SU-DHL-6 (cell line): ENCODE measurements around the gene SLC2A3.
"Not testable (repeated sequence)": the region's sequence is repeated elsewhere in the genome, so short reads cannot be mapped to it uniquely, and the experiment has no call there.

Source experiments
- H2AFZ ChIP-seq: fragments of 200-600 bp; sonication (generic); 2 replicates; pipeline ENCODE4 v1.6.1; 2014; ENCODE audit warnings: low read depth, mild to moderate bottlenecking, moderate library complexity, mixed read lengths, antibody characterized with exemption, low read length; ENCODE audit not compliant: severe bottlenecking
- H3F3A ChIP-seq: fragments of 200-600 bp; shearing (Covaris generic); 2 replicates; pipeline ENCODE4 v1.6.0; 2016; ENCODE audit warnings: antibody characterized with exemption, mild to moderate bottlenecking; ENCODE audit not compliant: insufficient read depth
- H3K27ac ChIP-seq: fragments of 200-600 bp; sonication (generic); 2 replicates; pipeline ENCODE4 v1.5.1; 2016; ENCODE audit warnings: low read depth, mild to moderate bottlenecking, low read length, moderate library complexity, mixed read lengths
- H3K27me3 ChIP-seq: fragments of 200-600 bp; sonication (generic), shearing (Covaris generic); 2 replicates; pipeline ENCODE4 v1.6.0; 2014; ENCODE audit warnings: mild to moderate bottlenecking, low read length
- H3K36me3 ChIP-seq: fragments of 200-600 bp; sonication (generic); 2 replicates; pipeline ENCODE4 v1.6.1; 2014; ENCODE audit warnings: mild to moderate bottlenecking, low read length, mixed read lengths
- H3K4me2 ChIP-seq: fragments of 300-600, 200-600 bp; shearing (Covaris generic), sonication (generic); 2 replicates; pipeline ENCODE4 v1.6.0; 2014; ENCODE audit warnings: low read length, low read depth, mild to moderate bottlenecking; ENCODE audit not compliant: poor library complexity, severe bottlenecking
- H3K4me3 ChIP-seq: fragments of 200-600 bp; sonication (generic); 2 replicates; pipeline ENCODE4 v1.5.1; 2014; ENCODE audit warnings: antibody characterized with exemption, low read length, mild to moderate bottlenecking, mixed read lengths; ENCODE audit not compliant: insufficient read depth, poor library complexity, severe bottlenecking
- H3K79me2 ChIP-seq: fragments of 200-600 bp; sonication (generic); 2 replicates; pipeline ENCODE4 v1.6.1; 2014; ENCODE audit warnings: mild to moderate bottlenecking, low read length, moderate library complexity; ENCODE audit not compliant: insufficient read depth
- H3K9ac ChIP-seq: fragments of 200-600 bp; sonication (generic); 2 replicates; pipeline ENCODE4 v1.7.0; 2014; ENCODE audit warnings: mild to moderate bottlenecking, low read length
- H3K9me2 ChIP-seq: fragments of 200-600 bp; sonication (generic); replicated peaks from 2 replicates; pipeline ENCODE4 v1.6.1; 2014; ENCODE audit warnings: low read length; ENCODE audit not compliant: insufficient read depth
- H3K9me3 ChIP-seq: fragments of 200-600 bp; sonication (generic); 2 replicates; pipeline ENCODE4 v1.6.1; 2014; ENCODE audit warnings: low read length, mixed read lengths; ENCODE audit not compliant: insufficient read depth
- H4K20me1 ChIP-seq: fragments of 200-600 bp; sonication (generic); 2 replicates; pipeline ENCODE4 v1.6.1; 2014; ENCODE audit warnings: low read depth, mild to moderate bottlenecking, antibody characterized with exemption, low read length, moderate library complexity, mixed read lengths
- EZH2phosphoT487 ChIP-seq: fragments of 200-600 bp; sonication (generic), shearing (Covaris generic); conservative IDR thresholded peaks from 2 replicates; pipeline ENCODE4 v1.6.1; 2018; ENCODE audit warnings: mild to moderate bottlenecking, antibody characterized with exemption, low read length, moderate library complexity, mixed read lengths
- TF ChIP-seq, protein P1 (sequence below): fragments of 200-600 bp; sonication (generic); IDR thresholded peaks from one replicate; pipeline ENCODE4 v1.5.1; 2017; ENCODE audit warnings: antibody characterized with exemption, mild to moderate bottlenecking, low read length, moderate library complexity; ENCODE audit not compliant: insufficient read depth, poor library complexity, severe bottlenecking

SLC2A3 gene

DNA sequence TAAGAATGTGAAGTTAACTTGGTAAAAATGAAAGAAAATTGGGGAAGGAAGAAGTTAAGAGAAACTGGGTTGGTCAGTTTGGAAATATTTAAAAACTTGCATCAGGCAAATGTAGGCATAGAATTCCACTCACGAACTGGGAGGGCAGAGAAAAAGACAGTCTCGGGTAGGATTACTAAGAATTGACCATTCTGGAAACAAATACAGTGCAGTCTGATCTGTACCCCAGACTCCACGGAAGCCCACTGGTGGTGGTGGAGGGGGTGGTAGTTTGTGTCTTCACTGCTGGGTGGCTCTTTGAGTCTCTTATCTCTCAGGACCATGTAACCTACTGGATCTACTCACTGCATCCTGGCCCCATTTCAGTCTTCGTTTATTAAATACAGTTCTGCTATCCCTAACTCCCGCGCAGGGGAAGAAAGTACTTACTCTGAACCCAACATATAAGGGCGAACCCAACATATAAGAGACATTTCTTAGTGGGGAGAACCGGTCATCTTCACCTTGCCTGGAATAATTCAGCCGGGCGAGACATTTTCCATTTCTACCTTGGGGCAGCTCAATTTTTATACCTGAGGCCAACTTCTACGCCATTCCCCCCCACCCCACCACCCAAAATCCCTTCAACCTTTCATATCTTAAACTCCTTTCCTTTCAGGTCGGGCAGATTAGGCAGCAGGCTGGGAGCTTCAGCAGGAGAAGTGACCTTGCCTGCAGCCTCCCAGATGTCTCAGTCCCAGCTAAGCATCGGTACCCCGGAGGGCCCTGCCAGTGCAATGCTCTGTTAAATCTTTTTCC lies 1.7 kb downstream of the SLC2A3 start:
- Histone ChIP-seq H3K79me2 (peaks cover 4% of the 10 kb centered on the region; the same call in 1 of the 2 replicates), H3K27ac (peak overlapping the region; percentile 31; the same call in 1 of the 2 replicates), H3K36me3 (no peaks in the 10 kb centered on the region), H3K4me3 (peak overlapping the region; percentile 49), H4K20me1 (no peaks in the 10 kb centered on the region), H3K27me3 (no peaks in the 10 kb centered on the region), H3K9ac (peak overlapping the region; percentile 39), H3K9me2 (no peaks in the 10 kb centered on the region), H3F3A (0 out of 2 replicates have a peak, but pooled peaks cover 3% of the 10 kb centered on the region), H3K4me2 (peak overlapping the region; percentile 63), H2AFZ (no peak overlapping the region), H3K9me3 (no peaks in the 10 kb centered on the region)
- TF ChIP-seq, protein P1, sequence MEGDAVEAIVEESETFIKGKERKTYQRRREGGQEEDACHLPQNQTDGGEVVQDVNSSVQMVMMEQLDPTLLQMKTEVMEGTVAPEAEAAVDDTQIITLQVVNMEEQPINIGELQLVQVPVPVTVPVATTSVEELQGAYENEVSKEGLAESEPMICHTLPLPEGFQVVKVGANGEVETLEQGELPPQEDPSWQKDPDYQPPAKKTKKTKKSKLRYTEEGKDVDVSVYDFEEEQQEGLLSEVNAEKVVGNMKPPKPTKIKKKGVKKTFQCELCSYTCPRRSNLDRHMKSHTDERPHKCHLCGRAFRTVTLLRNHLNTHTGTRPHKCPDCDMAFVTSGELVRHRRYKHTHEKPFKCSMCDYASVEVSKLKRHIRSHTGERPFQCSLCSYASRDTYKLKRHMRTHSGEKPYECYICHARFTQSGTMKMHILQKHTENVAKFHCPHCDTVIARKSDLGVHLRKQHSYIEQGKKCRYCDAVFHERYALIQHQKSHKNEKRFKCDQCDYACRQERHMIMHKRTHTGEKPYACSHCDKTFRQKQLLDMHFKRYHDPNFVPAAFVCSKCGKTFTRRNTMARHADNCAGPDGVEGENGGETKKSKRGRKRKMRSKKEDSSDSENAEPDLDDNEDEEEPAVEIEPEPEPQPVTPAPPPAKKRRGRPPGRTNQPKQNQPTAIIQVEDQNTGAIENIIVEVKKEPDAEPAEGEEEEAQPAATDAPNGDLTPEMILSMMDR = no peak
- no peak for TF ChIP-seq EZH2phosphoT487

DNA sequence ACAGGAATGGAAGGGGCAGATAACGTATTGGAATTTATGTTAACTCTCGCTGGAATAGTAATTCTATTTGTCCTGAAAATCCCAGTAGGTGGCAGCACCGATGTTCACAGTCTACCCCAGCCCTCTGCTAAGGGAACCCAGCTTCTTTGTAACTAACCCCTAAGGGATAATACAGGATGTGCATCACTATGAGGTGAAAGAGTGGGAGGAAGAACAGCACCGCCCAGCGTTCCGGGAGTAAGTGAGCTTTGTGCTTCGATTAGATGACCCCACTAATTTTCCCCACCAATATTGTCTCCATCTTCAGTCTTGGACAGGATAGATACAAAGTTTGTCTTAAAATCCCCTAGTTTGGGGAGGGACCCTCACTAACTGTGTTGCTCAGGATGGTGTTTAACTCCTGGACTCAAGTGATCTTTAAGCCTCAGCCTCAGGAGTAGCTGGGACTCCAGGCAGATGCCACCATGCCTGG lies 2.7 kb downstream of the SLC2A3 start:
- Histone ChIP-seq H3K27me3 (no peaks in the 10 kb centered on the region), H3F3A (0 out of 2 replicates have a peak, but pooled peaks cover 3% of the 10 kb centered on the region), H3K9me3 (no peaks in the 10 kb centered on the region), H3K27ac (peak overlapping the region; percentile 31; the same call in 1 of the 2 replicates), H3K9me2 (no peaks in the 10 kb centered on the region), H2AFZ (peak overlapping the region; percentile 61), H3K36me3 (no peaks in the 10 kb centered on the region), H3K79me2 (peaks cover 4% of the 10 kb centered on the region; the same call in 1 of the 2 replicates), H4K20me1 (no peaks in the 10 kb centered on the region), H3K4me2 (peak overlapping the region; percentile 63), H3K9ac (peak overlapping the region; percentile 39), H3K4me3 (peak overlapping the region; percentile 49)
- TF ChIP-seq, protein P1 = peak; percentile 86
- TF ChIP-seq EZH2phosphoT487 = no peak

DNA sequence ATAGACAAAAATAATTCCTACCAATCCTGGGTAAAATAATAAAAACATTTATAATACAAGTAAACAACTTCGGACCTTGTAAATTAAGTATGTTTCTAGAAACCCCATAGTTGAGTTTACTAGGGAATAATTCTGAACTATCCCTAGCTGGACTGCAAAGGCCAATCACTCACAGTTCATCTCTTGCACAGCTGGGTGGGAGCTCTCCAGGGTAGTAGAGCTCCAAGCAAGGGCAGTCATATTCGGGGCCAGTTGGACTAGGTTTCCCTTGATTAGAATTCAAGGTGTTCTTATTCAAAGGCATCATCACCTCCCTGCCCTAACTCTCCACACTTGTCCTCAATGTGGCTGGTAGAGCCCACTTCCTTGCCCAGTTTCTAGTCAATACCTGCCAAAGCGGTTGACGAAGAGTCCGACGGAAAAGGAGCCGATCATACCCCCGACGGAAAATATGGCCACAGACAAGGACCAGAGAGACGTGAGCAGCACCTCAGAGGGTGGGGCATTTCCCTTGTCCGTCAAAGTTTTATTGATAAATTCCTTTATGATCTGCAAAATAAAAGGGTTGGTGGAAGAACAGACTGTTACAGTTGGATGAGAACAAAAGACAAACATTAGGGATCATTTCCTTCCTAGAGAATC lies 3.3 kb downstream of the SLC2A3 start:
- not testable (repeated sequence) for H2AFZ ChIP-seq, H4K20me1 ChIP-seq, H3K9ac ChIP-seq, H3K36me3 ChIP-seq, H3K27ac ChIP-seq, H3K27me3 ChIP-seq, H3K9me3 ChIP-seq, H3K9me2 ChIP-seq, H3K4me2 ChIP-seq, H3K79me2 ChIP-seq, H3K4me3 ChIP-seq, H3F3A ChIP-seq
